HepG2 (cell line): ENCODE measurements around the gene TSR1. TPM values are rescaled to one million over a fixed set of nuclear protein-coding genes. Genes with fewer than 3 reads are reported as not detected.
A peak's percentile ranks its signal among the peaks of the same experiment; 100 is the strongest.

ENCODE experiments used
- CCAR2 ChIP-seq: fragments of 200-400 bp; formaldehyde crosslinking; optimal IDR thresholded peaks from 2 replicates; pipeline ENCODE3; 2018; ENCODE audit warnings: low read depth, mild to moderate bottlenecking, low read length, moderate library complexity
- RARA ChIP-seq: IDR thresholded peaks from 2 replicates; pipeline ENCODE4 v1.6.1; 2016; ENCODE audit warnings: missing genetic modification reagents, missing compliant biosample characterization
- ZNF12 ChIP-seq: sonication (generic); formaldehyde crosslinking; IDR thresholded peaks from 2 replicates; pipeline ENCODE4 v1.5.0; 2020; ENCODE audit warnings: missing genetic modification reagents
- ZNF660 ChIP-seq: sonication (generic); formaldehyde crosslinking; IDR thresholded peaks from 2 replicates; pipeline ENCODE4 v1.5.1; 2020; ENCODE audit warnings: mild to moderate bottlenecking, low read depth, missing genetic modification reagents, borderline replicate concordance
- polyA plus RNA-seq, 8 experiments: library from polyadenylated mRNA; depleted of rRNA in 3 of 8; stranded (reverse) in 7 of 8; unstranded in 1 of 8; fragments of >200 nt; fragmentation: Illumina TruSeq in 4 of 8; extraction: Trizol in 4 of 8; gene quantifications; 2 replicates each; pipeline versions ENCODE4 v1.2.1 to v1.2.3, GENCODE V29; 2011 to 2016; ENCODE audit warnings: low read depth in 4 of 8, missing spikeins in 1 of 8, mixed read lengths in 1 of 8; ENCODE audit not compliant: insufficient read depth in 1 of 8
- total RNA-seq, 5 experiments: library from RNA; depleted of rRNA; stranded (reverse); fragments of >200 nt; fragmentation: Illumina TruSeq; extraction: Trizol; gene quantifications; 2 replicates each; pipeline ENCODE4 v1.2.3, GENCODE V29; 2016; ENCODE audit warnings: low read depth in 1 of 5
- TF ChIP-seq, protein P1 (sequence below): sonication (generic); formaldehyde crosslinking; IDR thresholded peaks from 2 replicates; pipeline ENCODE4 v1.4.0; 2020; ENCODE audit warnings: mild to moderate bottlenecking, missing genetic modification reagents
- TF ChIP-seq, protein P2 (sequence below): sonication (generic); formaldehyde crosslinking; IDR thresholded peaks from 2 replicates; pipeline ENCODE4 v1.4.0; 2020; ENCODE audit warnings: missing genetic modification reagents, borderline replicate concordance
- TF ChIP-seq, protein P3 (sequence below): sonication (generic); formaldehyde crosslinking; IDR thresholded peaks from 2 replicates; pipeline ENCODE4 v1.4.0; 2020; ENCODE audit warnings: mild to moderate bottlenecking, missing genetic modification reagents
- TF ChIP-seq, protein P4 (sequence below): sonication (generic); formaldehyde crosslinking; IDR thresholded peaks from 2 replicates; pipeline ENCODE4 v1.5.1; 2020; ENCODE audit warnings: missing genetic modification reagents, mild to moderate bottlenecking, borderline replicate concordance

The TSR1 gene
- total and polyA plus RNA-seq, 2 of the 13 experiments (the other 11 are each of a cell fraction or from before 2014, with no cell fraction given) = 7.1 to 65.8 TPM

DNA sequence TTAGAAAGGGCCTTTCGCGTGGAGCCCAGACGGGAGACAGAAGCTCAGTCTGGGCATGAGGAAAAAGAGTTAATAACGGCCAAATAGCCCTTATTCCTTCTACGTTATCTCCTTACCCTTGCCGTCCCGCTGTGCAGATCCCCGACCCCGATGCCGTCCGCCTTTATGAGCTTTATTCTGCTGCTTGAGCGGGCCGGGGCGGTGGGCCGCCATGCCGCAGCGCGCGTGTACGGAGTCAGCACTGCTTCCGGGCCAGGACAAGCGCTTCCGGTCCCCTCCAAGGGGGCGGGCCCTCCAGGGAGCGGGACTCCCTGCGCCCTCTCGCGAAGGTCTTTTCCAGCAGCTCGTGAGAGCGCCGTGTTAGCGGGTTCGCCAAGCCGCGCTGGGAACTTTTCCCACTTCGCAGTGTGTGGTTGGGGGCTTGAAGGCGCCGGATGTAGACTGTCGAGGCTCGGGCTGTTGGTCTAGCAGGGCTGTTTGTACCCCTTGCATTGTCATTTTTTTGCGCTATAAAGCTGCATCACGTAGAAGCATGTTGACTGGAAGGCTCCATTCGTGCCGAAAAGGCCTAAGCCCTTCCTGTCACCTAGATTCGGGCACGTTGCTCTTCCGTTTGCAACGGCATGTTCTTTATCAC, at the start of gene TSR1 (continued):
- TF ChIP-seq, protein P1, sequence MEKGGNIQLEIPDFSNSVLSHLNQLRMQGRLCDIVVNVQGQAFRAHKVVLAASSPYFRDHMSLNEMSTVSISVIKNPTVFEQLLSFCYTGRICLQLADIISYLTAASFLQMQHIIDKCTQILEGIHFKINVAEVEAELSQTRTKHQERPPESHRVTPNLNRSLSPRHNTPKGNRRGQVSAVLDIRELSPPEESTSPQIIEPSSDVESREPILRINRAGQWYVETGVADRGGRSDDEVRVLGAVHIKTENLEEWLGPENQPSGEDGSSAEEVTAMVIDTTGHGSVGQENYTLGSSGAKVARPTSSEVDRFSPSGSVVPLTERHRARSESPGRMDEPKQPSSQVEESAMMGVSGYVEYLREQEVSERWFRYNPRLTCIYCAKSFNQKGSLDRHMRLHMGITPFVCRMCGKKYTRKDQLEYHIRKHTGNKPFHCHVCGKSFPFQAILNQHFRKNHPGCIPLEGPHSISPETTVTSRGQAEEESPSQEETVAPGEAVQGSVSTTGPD (CRISPR knock-in tag) = no peak
- TF ChIP-seq RARA (CRISPR knock-in tag) = no peak; the same call in 1 of the 2 replicates
- TF ChIP-seq, protein P2, sequence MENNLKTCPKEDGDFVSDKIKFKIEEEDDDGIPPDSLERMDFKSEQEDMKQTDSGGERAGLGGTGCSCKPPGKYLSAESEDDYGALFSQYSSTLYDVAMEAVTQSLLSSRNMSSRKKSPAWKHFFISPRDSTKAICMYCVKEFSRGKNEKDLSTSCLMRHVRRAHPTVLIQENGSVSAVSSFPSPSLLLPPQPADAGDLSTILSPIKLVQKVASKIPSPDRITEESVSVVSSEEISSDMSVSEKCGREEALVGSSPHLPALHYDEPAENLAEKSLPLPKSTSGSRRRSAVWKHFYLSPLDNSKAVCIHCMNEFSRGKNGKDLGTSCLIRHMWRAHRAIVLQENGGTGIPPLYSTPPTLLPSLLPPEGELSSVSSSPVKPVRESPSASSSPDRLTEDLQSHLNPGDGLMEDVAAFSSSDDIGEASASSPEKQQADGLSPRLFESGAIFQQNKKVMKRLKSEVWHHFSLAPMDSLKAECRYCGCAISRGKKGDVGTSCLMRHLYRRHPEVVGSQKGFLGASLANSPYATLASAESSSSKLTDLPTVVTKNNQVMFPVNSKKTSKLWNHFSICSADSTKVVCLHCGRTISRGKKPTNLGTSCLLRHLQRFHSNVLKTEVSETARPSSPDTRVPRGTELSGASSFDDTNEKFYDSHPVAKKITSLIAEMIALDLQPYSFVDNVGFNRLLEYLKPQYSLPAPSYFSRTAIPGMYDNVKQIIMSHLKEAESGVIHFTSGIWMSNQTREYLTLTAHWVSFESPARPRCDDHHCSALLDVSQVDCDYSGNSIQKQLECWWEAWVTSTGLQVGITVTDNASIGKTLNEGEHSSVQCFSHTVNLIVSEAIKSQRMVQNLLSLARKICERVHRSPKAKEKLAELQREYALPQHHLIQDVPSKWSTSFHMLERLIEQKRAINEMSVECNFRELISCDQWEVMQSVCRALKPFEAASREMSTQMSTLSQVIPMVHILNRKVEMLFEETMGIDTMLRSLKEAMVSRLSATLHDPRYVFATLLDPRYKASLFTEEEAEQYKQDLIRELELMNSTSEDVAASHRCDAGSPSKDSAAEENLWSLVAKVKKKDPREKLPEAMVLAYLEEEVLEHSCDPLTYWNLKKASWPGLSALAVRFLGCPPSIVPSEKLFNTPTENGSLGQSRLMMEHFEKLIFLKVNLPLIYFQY (CRISPR knock-in tag) = peak; percentile 68
- no peak for TF ChIP-seq CCAR2
- TF ChIP-seq, protein P3, sequence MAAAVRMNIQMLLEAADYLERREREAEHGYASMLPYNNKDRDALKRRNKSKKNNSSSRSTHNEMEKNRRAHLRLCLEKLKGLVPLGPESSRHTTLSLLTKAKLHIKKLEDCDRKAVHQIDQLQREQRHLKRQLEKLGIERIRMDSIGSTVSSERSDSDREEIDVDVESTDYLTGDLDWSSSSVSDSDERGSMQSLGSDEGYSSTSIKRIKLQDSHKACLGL (CRISPR knock-in tag) = peak; percentile 91; the same call in 1 of the 2 replicates
- TF ChIP-seq, protein P4, sequence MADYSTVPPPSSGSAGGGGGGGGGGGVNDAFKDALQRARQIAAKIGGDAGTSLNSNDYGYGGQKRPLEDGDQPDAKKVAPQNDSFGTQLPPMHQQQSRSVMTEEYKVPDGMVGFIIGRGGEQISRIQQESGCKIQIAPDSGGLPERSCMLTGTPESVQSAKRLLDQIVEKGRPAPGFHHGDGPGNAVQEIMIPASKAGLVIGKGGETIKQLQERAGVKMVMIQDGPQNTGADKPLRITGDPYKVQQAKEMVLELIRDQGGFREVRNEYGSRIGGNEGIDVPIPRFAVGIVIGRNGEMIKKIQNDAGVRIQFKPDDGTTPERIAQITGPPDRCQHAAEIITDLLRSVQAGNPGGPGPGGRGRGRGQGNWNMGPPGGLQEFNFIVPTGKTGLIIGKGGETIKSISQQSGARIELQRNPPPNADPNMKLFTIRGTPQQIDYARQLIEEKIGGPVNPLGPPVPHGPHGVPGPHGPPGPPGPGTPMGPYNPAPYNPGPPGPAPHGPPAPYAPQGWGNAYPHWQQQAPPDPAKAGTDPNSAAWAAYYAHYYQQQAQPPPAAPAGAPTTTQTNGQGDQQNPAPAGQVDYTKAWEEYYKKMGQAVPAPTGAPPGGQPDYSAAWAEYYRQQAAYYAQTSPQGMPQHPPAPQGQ (CRISPR knock-in tag) = 0 out of 2 replicates have a peak, but pooled peaks have one; percentile 31
- peak; percentile 74; the same call in 1 of the 2 replicates for TF ChIP-seq ZNF660
- no peak; the same call in 1 of the 2 replicates for TF ChIP-seq ZNF12
